Stimulated activated CD8-positive, alpha-beta memory T cell treated with anti-CD3 and anti-CD28 coated beads, Interleukin-15, amount 100 ng/mL, for 1 hour (primary cell): ENCODE results near the gene LRRTM4.
"Not testable (repeated sequence)": the region's sequence is repeated elsewhere in the genome, so short reads cannot be mapped to it uniquely, and the experiment has no call there.

ENCODE experiments used
- DNase-seq: peaks from one replicate; pipeline ENCODE4 v3.0.0-alpha.2; 2020; ENCODE audit warnings: low read depth

LRRTM4 gene

GRCh38 chr2:77164021-77164420, 358.2 kb downstream of the LRRTM4 start:
- not testable (repeated sequence) for DNase-seq

- no peak for DNase-seq
These were observed 361.2 kb downstream of the LRRTM4 start for GRCh38 chr2:77161009-77161408.

GRCh38 chr2:77156599-77156998, 365.6 kb downstream of the LRRTM4 start:
- DNase-seq: no peak

- no peak for DNase-seq
These were observed 366.7 kb downstream of the LRRTM4 start for GRCh38 chr2:77155511-77155910.

- no peak for DNase-seq
These were observed 372.6 kb downstream of the LRRTM4 start for GRCh38 chr2:77149565-77149964.

- no peak for DNase-seq
These were observed 375.0 kb downstream of the LRRTM4 start for GRCh38 chr2:77147153-77147552.

GRCh38 chr2:77144772-77145171, 377.4 kb downstream of the LRRTM4 start:
- DNase-seq: no peak

- no peak for DNase-seq
These were observed 380.0 kb downstream of the LRRTM4 start for GRCh38 chr2:77142141-77142540.

GRCh38 chr2:77128479-77128878, 393.7 kb downstream of the LRRTM4 start:
- DNase-seq: not testable (repeated sequence)

GRCh38 chr2:77127345-77127744, 394.8 kb downstream of the LRRTM4 start:
- no peak for DNase-seq

- DNase-seq: no peak
These were observed 400.7 kb downstream of the LRRTM4 start for GRCh38 chr2:77121518-77121917.

- no peak for DNase-seq
These were observed 402.8 kb downstream of the LRRTM4 start for GRCh38 chr2:77119333-77119732.

- no peak for DNase-seq
These were observed 413.3 kb downstream of the LRRTM4 start for GRCh38 chr2:77108915-77109314.

- DNase-seq: no peak
These were observed 417.2 kb downstream of the LRRTM4 start for GRCh38 chr2:77105008-77105407.

GRCh38 chr2:77104554-77104953, 417.6 kb downstream of the LRRTM4 start:
- no peak for DNase-seq

- no peak for DNase-seq
These were observed 419.2 kb downstream of the LRRTM4 start for GRCh38 chr2:77102927-77103326.

GRCh38 chr2:77101796-77102452, 420.3 kb downstream of the LRRTM4 start:
- no peak for DNase-seq

GRCh38 chr2:77099961-77100360, 422.2 kb downstream of the LRRTM4 start:
- DNase-seq: no peak

- DNase-seq: not testable (repeated sequence)
These were observed 426.7 kb downstream of the LRRTM4 start for GRCh38 chr2:77095525-77095924.

- DNase-seq: no peak
These were observed 427.1 kb downstream of the LRRTM4 start for GRCh38 chr2:77095096-77095495.

- DNase-seq: not testable (repeated sequence)
These were observed 433.8 kb downstream of the LRRTM4 start for GRCh38 chr2:77088424-77088823.

GRCh38 chr2:77087987-77088414, 434.2 kb downstream of the LRRTM4 start:
- no peak for DNase-seq

GRCh38 chr2:77086478-77086877, 435.7 kb downstream of the LRRTM4 start:
- no peak for DNase-seq

- DNase-seq: no peak
These were observed 436.1 kb downstream of the LRRTM4 start for GRCh38 chr2:77086051-77086450.
